Activated T-helper 1 cell treated with anti-CD3 and anti-CD28 coated beads, Interleukin-12 subunit alpha, Interleukin-12 subunit beta, Interleukin-2, Interleukin-4 antibody, amounts not matched to agents 30 ng/mL and 10 ng/mL and 1 ng/mL, durations not matched to agents 14 hours and 24 hours and 36 hours (primary cell): ENCODE results near the gene GNB1L. TPM values are rescaled to one million over a fixed set of nuclear protein-coding genes. Genes with fewer than 3 reads are reported as not detected.

Experiments used
- DNase-seq: peaks from one replicate; pipeline ENCODE4 v3.0.0; 2021; ENCODE audit warnings: low spot score
- H3K27ac Mint-ChIP-seq: one replicate; pipeline ENCODE4 v1.8.0; 2021; ENCODE audit warnings: mild to moderate bottlenecking, mixed read lengths
- H3K27me3 Mint-ChIP-seq: one replicate; pipeline ENCODE4 v1.8.0; 2022; ENCODE audit warnings: mild to moderate bottlenecking, moderate library complexity, mixed read lengths; ENCODE audit not compliant: insufficient read depth
- H3K36me3 Mint-ChIP-seq: one replicate; pipeline ENCODE4 v1.8.0; 2021; ENCODE audit warnings: low read depth, mixed read lengths
- H3K4me1 Mint-ChIP-seq: one replicate; pipeline ENCODE4 v1.8.0; 2021; ENCODE audit warnings: low read depth, mixed read lengths
- H3K4me3 Mint-ChIP-seq: one replicate; pipeline ENCODE4 v1.8.0; 2021; ENCODE audit warnings: mild to moderate bottlenecking, moderate library complexity, mixed read lengths
- H3K9me3 Mint-ChIP-seq: one replicate; pipeline ENCODE4 v1.8.0; 2021; ENCODE audit warnings: mixed read lengths
- intact Hi-C: fragments of 100-400 bp; cut with micrococcal nuclease; formaldehyde crosslinking; loops from one replicate; pipeline ENCODE4 v1.15.1; 2024
- total RNA-seq: library from RNA; stranded (reverse); gene quantifications from 2 replicates; pipeline ENCODE4 v1.2.3, GENCODE V29; 2022

GNB1L gene
- total RNA-seq, 1 donor from 2014 or later, result 21.5 TPM

GRCh38 chr22:19895160-19895849 lies 40.6 kb upstream of the GNB1L start:
- DNase-seq, result no peak
- Mint-ChIP-seq H3K4me3 (no peak overlapping the region), H3K36me3 (peaks cover 2% of the 10 kb centered on the region), H3K27ac (no peak overlapping the region), H3K4me1 (peaks cover 28% of the 10 kb centered on the region), H3K9me3 (no peaks in the 10 kb centered on the region), H3K27me3 (no peaks in the 10 kb centered on the region)
- intact Hi-C loops, result no loop called here

- intact Hi-C loops, result loop anchor here (5.0 kb wide), 5 partner anchors 49 to 751 kb away; partner anchors contain the start of genes CDC45, COMT, ESS2 and TXNRD2
- H3K4me3 Mint-ChIP-seq, result no peak overlapping the region
- DNase-seq, result no peak
- no peaks in the 10 kb centered on the region for H3K27me3 Mint-ChIP-seq
- no peak overlapping the region for H3K27ac Mint-ChIP-seq
- no peaks in the 10 kb centered on the region for H3K9me3 Mint-ChIP-seq
- peaks cover 2% of the 10 kb centered on the region for H3K36me3 Mint-ChIP-seq
- H3K4me1 Mint-ChIP-seq, result peaks cover 34% of the 10 kb centered on the region
Measured at GRCh38 chr22:19893363-19893762, 38.7 kb upstream of the GNB1L start.

- intact Hi-C loops, result loop anchor here (1.0 to 5.0 kb wide), 6 partner anchors 39 to 751 kb away; partner anchors contain the start of genes CDC45, COMT, ESS2 and GNB1L
- Mint-ChIP-seq H3K9me3 (no peaks in the 10 kb centered on the region), H3K27me3 (no peaks in the 10 kb centered on the region), H3K27ac (peak overlapping the region; percentile 1), H3K4me3 (no peak overlapping the region), H3K36me3 (peaks cover 2% of the 10 kb centered on the region), H3K4me1 (peaks cover 34% of the 10 kb centered on the region)
- DNase-seq, result no peak
Measured at GRCh38 chr22:19892925-19893324, 38.3 kb upstream of the GNB1L start.

- H3K36me3 Mint-ChIP-seq, result peaks cover 2% of the 10 kb centered on the region
- H3K9me3 Mint-ChIP-seq, result no peaks in the 10 kb centered on the region
- intact Hi-C loops, result loop anchor here (1.0 to 5.0 kb wide), 6 partner anchors 38 to 750 kb away; partner anchors contain the start of genes CDC45, COMT, ESS2 and GNB1L
- H3K27me3 Mint-ChIP-seq, result no peaks in the 10 kb centered on the region
- H3K4me3 Mint-ChIP-seq, result peak overlapping the region; percentile 77
- H3K27ac Mint-ChIP-seq, result peak overlapping the region; percentile 95
- peak; percentile 28 for DNase-seq
- peaks cover 38% of the 10 kb centered on the region for H3K4me1 Mint-ChIP-seq
Measured at GRCh38 chr22:19892257-19892879, 37.7 kb upstream of the GNB1L start.

GRCh38 chr22:19891317-19892256 lies 36.9 kb upstream of the GNB1L start:
- H3K36me3 Mint-ChIP-seq, result peaks cover 2% of the 10 kb centered on the region
- intact Hi-C loops, result loop anchor here (1.0 to 5.0 kb wide), 7 partner anchors 19 to 749 kb away; partner anchors contain the start of genes CDC45, COMT, ESS2 and GNB1L
- H3K9me3 Mint-ChIP-seq, result no peaks in the 10 kb centered on the region

GRCh38 chr22:19890502-19891316 lies 36.0 kb upstream of the GNB1L start:
- peaks cover 45% of the 10 kb centered on the region for H3K4me1 Mint-ChIP-seq
- peaks cover 2% of the 10 kb centered on the region for H3K36me3 Mint-ChIP-seq
- H3K4me3 Mint-ChIP-seq, result peak overlapping the region; percentile 77
- intact Hi-C loops, result loop anchor here (1.0 to 5.0 kb wide), 6 partner anchors 20 to 748 kb away; partner anchors contain the start of genes CDC45, COMT, ESS2 and TXNRD2
- peaks cover 2% of the 10 kb centered on the region for H3K27me3 Mint-ChIP-seq
- H3K27ac Mint-ChIP-seq, result peak overlapping the region; percentile 95
- no peaks in the 10 kb centered on the region for H3K9me3 Mint-ChIP-seq
- no peak for DNase-seq

More at GRCh38 chr22:19891317-19892256, 36.9 kb upstream of the GNB1L start:
- H3K4me3 Mint-ChIP-seq, result peak overlapping the region; percentile 77
- H3K4me1 Mint-ChIP-seq, result peaks cover 45% of the 10 kb centered on the region
- H3K27ac Mint-ChIP-seq, result peak overlapping the region; percentile 95
- peak; percentile 58 for DNase-seq
- no peaks in the 10 kb centered on the region for H3K27me3 Mint-ChIP-seq

- Mint-ChIP-seq H3K36me3 (peaks cover 2% of the 10 kb centered on the region), H3K4me1 (peaks cover 45% of the 10 kb centered on the region), H3K9me3 (no peaks in the 10 kb centered on the region), H3K4me3 (no peak overlapping the region), H3K27ac (peak overlapping the region; percentile 43), H3K27me3 (peaks cover 2% of the 10 kb centered on the region)
- no peak for DNase-seq
- intact Hi-C loops, result loop anchor here (5.0 kb wide), 5 partner anchors 52 to 748 kb away; partner anchors contain the start of genes CDC45, COMT, ESS2 and TXNRD2
Measured at GRCh38 chr22:19889951-19890350, 35.3 kb upstream of the GNB1L start.

GRCh38 chr22:19888131-19888746 lies 33.6 kb upstream of the GNB1L start:
- Mint-ChIP-seq H3K9me3 (no peaks in the 10 kb centered on the region), H3K36me3 (peaks cover 2% of the 10 kb centered on the region), H3K4me3 (no peak overlapping the region), H3K27ac (no peak overlapping the region), H3K27me3 (peaks cover 2% of the 10 kb centered on the region), H3K4me1 (peaks cover 45% of the 10 kb centered on the region)
- intact Hi-C loops, result no loop called here
- DNase-seq, result no peak

GRCh38 chr22:19887256-19887985 lies 32.7 kb upstream of the GNB1L start:
- DNase-seq, result no peak
- peaks cover 2% of the 10 kb centered on the region for H3K36me3 Mint-ChIP-seq
- no peak overlapping the region for H3K27ac Mint-ChIP-seq
- no peaks in the 10 kb centered on the region for H3K9me3 Mint-ChIP-seq
- H3K4me1 Mint-ChIP-seq, result peaks cover 39% of the 10 kb centered on the region
- intact Hi-C loops, result no loop called here
- peaks cover 2% of the 10 kb centered on the region for H3K27me3 Mint-ChIP-seq
- H3K4me3 Mint-ChIP-seq, result no peak overlapping the region

GRCh38 chr22:19886605-19887255 lies 32.1 kb upstream of the GNB1L start:
- H3K27me3 Mint-ChIP-seq, result peaks cover 2% of the 10 kb centered on the region
- peaks cover 32% of the 10 kb centered on the region for H3K4me1 Mint-ChIP-seq
- H3K9me3 Mint-ChIP-seq, result no peaks in the 10 kb centered on the region
- DNase-seq, result no peak
- H3K36me3 Mint-ChIP-seq, result peaks cover 2% of the 10 kb centered on the region
- H3K4me3 Mint-ChIP-seq, result no peak overlapping the region
- peak overlapping the region; percentile 10 for H3K27ac Mint-ChIP-seq
- intact Hi-C loops, result no loop called here
